ENCODE results near the gene FOXR1. TPM values are rescaled to one million over a fixed set of nuclear protein-coding genes. Genes with fewer than 3 reads are reported as not detected.

Gene FOXR1
- total RNA-seq, 1 donor from 2014 or later: not detected

DNA sequence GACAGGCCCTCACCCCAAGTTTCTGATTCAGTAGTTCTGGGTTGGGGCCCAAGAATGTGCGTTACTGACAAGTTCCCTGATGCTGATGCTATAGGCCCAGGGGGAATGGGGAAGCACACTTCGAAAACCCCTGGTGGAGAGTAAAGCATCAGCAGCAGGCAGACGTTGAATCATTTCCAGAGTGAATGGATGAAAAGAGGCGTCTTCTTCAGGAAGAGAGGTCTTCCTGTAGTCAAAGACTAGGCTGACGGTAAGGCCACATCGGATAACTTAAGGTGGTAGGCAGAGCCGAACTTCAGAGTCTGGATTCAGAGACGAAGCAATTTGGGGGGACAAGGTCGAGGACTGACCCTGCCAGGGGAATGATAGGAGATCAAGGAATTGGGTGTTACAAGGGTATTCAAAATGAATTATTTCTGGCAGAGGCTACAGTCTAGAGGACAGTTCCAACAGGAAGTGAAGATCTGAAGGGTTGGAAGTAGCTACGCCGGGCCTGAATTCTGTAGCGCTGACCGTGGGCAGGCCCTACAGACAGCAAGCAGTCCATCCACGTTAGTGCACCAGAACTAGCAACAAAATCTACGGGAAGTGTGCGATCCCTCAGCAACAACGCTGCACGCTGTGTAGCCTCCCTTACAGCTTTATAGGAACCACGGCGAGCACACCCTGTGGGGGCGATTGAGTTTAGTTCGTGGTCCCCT lies 25.5 kb downstream of the FOXR1 start:
- no peaks in the 10 kb centered on the region for H3K27me3 ChIP-seq
- H3K4me3 ChIP-seq: peak overlapping the region; percentile 81 to 91
- intact Hi-C loops (cut with DNase I): no loop called here
- H3K36me3 ChIP-seq: peaks cover 6 to 24% of the 10 kb centered on the region in 2 donors
- peak overlapping the region; percentile 91 to 93 for H3K27ac ChIP-seq
- H3K9me3 ChIP-seq: no peaks in the 10 kb centered on the region
- peaks cover 9 to 20% of the 10 kb centered on the region in 2 donors for H3K4me1 ChIP-seq
- TF ChIP-seq, protein P1, sequence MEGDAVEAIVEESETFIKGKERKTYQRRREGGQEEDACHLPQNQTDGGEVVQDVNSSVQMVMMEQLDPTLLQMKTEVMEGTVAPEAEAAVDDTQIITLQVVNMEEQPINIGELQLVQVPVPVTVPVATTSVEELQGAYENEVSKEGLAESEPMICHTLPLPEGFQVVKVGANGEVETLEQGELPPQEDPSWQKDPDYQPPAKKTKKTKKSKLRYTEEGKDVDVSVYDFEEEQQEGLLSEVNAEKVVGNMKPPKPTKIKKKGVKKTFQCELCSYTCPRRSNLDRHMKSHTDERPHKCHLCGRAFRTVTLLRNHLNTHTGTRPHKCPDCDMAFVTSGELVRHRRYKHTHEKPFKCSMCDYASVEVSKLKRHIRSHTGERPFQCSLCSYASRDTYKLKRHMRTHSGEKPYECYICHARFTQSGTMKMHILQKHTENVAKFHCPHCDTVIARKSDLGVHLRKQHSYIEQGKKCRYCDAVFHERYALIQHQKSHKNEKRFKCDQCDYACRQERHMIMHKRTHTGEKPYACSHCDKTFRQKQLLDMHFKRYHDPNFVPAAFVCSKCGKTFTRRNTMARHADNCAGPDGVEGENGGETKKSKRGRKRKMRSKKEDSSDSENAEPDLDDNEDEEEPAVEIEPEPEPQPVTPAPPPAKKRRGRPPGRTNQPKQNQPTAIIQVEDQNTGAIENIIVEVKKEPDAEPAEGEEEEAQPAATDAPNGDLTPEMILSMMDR (IDR thresholded peaks at IDR 0.05): no peak
- DNase-seq (ENCODE audit: low spot score in 2 of 2): no peak

DNA sequence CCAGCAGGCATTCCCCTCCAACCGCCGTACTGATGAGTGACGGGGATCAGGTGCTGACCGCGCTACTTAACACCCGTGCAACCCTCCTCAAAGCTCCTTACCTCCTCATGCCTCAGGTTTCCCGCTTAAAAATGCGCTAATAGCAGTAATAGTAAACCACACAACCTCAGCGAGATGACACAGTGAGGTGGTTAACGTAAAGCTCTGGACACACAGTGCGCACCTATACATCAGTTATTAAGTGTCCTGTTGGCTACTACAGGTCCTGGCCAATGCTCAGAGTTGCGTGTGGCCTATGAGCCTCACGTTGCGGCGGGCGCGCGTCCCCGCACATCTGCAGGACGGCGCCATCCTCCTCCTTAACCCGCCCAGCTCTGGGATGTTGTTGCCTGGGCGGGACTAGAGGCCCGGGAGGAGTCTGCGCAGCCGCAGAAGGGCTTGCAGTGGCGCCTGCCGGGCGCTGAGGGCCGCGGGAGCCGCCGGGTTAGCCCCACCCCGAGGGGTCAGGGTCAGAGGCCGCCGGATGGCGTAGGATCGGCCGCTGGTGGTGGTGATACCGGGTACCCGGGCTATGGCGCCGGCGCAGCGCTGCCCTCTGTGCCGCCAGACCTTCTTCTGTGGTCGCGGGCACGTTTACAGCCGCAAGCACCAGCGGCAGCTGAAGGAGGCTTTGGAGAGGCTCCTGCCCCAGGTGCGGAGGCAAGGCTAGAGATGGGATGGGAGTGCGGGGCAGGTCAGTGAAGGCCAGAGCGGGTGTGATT lies 26.2 kb downstream of the FOXR1 start, which contains the start of gene CENATAC:
TSS of gene CENATAC (plus strand) at position 512 of the 761 bp plus-strand sequence. CDS start at position 572, 60 bp downstream.
- Histone ChIP-seq H3K4me3 (peak within 1 kb of the TSS; percentile 81 to 91), H3K36me3 (peaks cover 11 to 31% of the 10 kb centered on the region in 2 donors), H3K27ac (peak within 1 kb of the TSS; percentile 91 to 93), H3K9me3 (no peaks in the 10 kb centered on the region), H3K27me3 (no peaks in the 10 kb centered on the region), H3K4me1 (peaks cover 9 to 20% of the 10 kb centered on the region in 2 donors)
- intact Hi-C loops (cut with DNase I): loop anchor here (1.0 to 2.0 kb wide), 3 partner anchors 20 to 71 kb away; partner anchors contain the start of genes RPS25, SLC37A4 and TRAPPC4
- DNase-seq (ENCODE audit: low spot score in 2 of 2): peak; percentile 81 to 97
- TF ChIP-seq, protein P1 (IDR thresholded peaks at IDR 0.05): no peak

DNA sequence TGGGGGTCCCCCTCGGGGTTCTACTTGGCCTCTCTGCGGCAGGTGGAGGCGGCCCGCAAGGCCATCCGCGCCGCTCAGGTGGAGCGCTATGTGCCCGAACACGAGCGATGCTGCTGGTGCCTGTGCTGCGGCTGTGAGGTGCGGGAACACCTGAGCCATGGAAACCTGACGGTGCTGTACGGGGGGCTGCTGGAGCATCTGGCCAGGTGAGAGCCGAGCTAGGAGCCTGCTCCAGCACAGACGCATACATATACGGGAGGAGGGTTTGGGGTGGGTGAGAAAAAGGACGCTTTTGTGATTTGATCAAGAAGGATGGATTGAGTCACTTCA lies 26.8 kb downstream of the FOXR1 start:
- peak overlapping the region; percentile 91 to 93 for H3K27ac ChIP-seq
- TF ChIP-seq, protein P1 (IDR thresholded peaks at IDR 0.05): no peak
- intact Hi-C loops (cut with DNase I): loop anchor here (1.0 to 2.0 kb wide), 3 partner anchors 20 to 70 kb away; partner anchors contain the start of genes RPS25, SLC37A4 and TRAPPC4

DNA sequence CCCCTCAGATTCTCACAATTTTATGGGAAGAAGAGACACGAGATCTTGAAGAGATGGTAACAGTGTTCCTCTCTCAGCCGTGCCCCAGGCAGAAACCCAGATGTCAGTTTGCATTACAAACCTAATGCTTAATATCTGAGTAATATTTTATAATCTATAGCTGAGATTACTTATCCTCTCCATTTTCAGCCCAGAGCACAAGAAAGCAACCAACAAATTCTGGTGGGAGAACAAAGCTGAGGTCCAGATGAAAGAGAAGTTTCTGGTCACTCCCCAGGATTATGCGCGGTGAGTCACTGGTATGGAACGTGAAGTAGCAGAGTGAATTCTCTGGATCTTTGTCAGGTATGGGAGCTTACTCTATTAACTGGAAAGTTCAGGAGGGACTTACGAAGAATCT lies 27.3 kb downstream of the FOXR1 start:
- H3K27me3 ChIP-seq: no peaks in the 10 kb centered on the region
- H3K27ac ChIP-seq: peak overlapping the region; percentile 91 to 93
- TF ChIP-seq, protein P1 (IDR thresholded peaks at IDR 0.05): no peak
- H3K36me3 ChIP-seq: peaks cover 20 to 35% of the 10 kb centered on the region in 2 donors
- peak overlapping the region; percentile 81 to 91 for H3K4me3 ChIP-seq
- H3K9me3 ChIP-seq: no peaks in the 10 kb centered on the region
- no peak for DNase-seq (ENCODE audit: low spot score in 2 of 2)
- intact Hi-C loops (cut with DNase I): loop anchor here (1.0 to 2.0 kb wide), 3 partner anchors 19 to 70 kb away; partner anchors contain the start of genes RPS25, SLC37A4 and TRAPPC4
- peaks cover 9 to 20% of the 10 kb centered on the region in 2 donors for H3K4me1 ChIP-seq

More for the DNA sequence above, 26.8 kb downstream of the FOXR1 start:
- Histone ChIP-seq H3K9me3 (no peaks in the 10 kb centered on the region), H3K36me3 (peaks cover 15 to 34% of the 10 kb centered on the region in 2 donors), H3K4me1 (peaks cover 9 to 20% of the 10 kb centered on the region in 2 donors), H3K4me3 (peak overlapping the region; percentile 81 to 91), H3K27me3 (no peaks in the 10 kb centered on the region)
- DNase-seq (ENCODE audit: low spot score in 2 of 2): no peak

DNA sequence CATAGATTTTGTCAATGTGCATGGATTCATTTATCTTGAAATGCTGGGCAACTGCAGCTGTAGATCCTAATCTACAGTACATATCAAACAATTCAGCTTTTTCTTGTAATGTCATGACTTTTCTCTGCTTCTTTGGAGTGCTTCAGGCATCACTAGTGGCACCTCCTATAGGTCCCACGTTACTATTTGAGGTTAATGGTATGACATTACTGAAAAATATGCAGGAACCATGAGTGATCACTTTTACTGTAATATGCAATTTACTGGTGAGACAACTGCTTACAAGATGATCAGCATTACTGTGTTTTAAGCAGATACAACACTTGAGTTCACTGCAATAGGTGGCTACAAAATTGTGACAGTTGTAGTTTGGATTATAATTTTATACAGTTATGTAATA lies 29.3 kb downstream of the FOXR1 start:
- no peaks in the 10 kb centered on the region for H3K27me3 ChIP-seq
- no peak overlapping the region for H3K4me3 ChIP-seq
- no peaks in the 10 kb centered on the region for H3K9me3 ChIP-seq
- no peak overlapping the region for H3K27ac ChIP-seq
- TF ChIP-seq, protein P1 (IDR thresholded peaks at IDR 0.05): no peak
- DNase-seq (ENCODE audit: low spot score in 2 of 2): no peak
- intact Hi-C loops (cut with DNase I): no loop called here
- H3K4me1 ChIP-seq: peaks cover 9 to 20% of the 10 kb centered on the region in 2 donors
- peaks cover 24 to 54% of the 10 kb centered on the region in 2 donors for H3K36me3 ChIP-seq
